IPS-NIHi11 (cell line): Measurements from ENCODE around the gene XRCC1.
"Not testable (repeated sequence)": the region's sequence is repeated elsewhere in the genome, so short reads cannot be mapped to it uniquely, and the experiment has no call there.

ENCODE experiments used
- DNase-seq: peaks from one replicate; pipeline ENCODE4 v3.0.0; 2012; ENCODE audit warnings: mixed read lengths, low spot score

Gene XRCC1

DNA sequence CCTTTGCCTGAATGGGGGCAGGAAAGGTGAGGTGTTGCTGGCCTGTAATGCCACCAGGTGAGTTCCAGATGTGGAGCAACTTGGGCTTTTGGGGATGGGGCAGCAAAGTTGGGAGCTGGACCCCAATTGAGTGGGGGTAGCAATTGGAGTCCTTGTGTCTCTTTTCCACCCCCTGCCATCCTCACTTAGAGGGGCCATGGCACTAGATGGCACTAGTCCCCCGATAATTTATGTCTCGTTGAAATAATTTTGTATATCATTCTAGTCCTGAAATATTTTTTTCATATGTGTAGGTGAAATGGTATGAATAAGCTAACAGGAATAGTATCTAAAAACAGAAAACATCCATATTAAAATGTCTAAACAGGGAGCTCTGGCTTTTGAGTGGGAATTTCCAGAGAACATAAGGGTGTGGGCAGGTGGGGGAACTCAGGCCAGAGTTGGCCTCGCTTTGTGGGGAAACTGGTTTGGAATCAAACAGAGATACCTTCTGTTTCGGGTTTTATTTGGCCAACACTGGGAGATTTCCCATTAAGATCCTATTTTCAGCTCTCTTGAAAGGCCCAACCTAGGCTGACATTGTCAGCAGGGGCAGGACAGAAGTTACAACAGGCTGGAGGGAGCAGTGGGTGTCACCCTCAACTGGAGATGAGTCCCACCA, 24.4 kb upstream of the XRCC1 start:
- DNase-seq = no peak

- DNase-seq = no peak
These were observed 23.3 kb upstream of the XRCC1 start for GRCh38 chr19:43598445-43599240.

DNA sequence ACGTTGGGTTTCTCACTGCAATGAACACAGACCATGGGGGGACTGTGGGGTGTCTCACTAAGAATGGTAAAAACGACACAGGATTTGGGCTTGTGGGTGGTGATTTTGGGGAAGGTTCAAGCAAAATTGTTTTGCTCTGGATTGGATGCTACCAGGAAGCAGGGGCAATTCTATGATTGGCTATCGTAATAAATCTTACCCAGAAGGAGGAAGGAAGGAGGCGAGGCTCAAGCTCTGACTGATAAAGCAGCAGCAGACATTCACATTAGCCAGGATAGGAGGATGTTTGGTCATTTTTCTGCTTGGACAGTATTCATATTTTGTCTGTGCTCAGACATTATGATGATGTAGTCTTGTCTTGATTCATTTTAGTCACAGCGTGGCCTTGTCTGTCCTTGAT, 22.5 kb upstream of the XRCC1 start:
- DNase-seq = no peak

- DNase-seq = no peak
These were observed 21.6 kb upstream of the XRCC1 start for GRCh38 chr19:43596842-43597461.

GRCh38 chr19:43595999-43596841, 20.9 kb upstream of the XRCC1 start, which contains the start of the genes IRGQ and ZNF576:
TSS of gene IRGQ (minus strand) at chr19:43596134. CDS start at chr19:43595338, 796 bp downstream.
TSS of gene ZNF576 (plus strand) at chr19:43596595. CDS start at chr19:43597109, 514 bp downstream.
- DNase-seq = peak; percentile 97

DNA sequence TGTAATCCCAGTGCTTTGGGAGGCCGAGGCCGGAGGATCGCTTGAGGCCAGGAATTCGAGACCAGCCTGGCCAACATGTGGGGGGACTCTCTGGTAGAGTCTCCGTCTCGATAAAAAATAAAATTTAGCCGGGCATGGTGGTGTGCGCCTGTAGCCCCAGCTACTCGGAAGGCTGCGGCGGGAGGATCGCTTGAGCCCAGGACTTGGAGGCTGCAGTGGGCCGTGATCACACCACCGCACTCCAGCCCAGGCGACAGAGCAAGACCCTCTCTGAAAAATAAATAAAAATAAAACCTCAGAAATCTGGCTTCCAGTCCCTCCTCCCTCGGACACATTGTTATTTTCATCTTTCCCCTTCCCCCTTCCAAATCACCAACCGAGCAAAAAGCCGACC, 20.3 kb upstream of the XRCC1 start:
- no peak for DNase-seq

DNA sequence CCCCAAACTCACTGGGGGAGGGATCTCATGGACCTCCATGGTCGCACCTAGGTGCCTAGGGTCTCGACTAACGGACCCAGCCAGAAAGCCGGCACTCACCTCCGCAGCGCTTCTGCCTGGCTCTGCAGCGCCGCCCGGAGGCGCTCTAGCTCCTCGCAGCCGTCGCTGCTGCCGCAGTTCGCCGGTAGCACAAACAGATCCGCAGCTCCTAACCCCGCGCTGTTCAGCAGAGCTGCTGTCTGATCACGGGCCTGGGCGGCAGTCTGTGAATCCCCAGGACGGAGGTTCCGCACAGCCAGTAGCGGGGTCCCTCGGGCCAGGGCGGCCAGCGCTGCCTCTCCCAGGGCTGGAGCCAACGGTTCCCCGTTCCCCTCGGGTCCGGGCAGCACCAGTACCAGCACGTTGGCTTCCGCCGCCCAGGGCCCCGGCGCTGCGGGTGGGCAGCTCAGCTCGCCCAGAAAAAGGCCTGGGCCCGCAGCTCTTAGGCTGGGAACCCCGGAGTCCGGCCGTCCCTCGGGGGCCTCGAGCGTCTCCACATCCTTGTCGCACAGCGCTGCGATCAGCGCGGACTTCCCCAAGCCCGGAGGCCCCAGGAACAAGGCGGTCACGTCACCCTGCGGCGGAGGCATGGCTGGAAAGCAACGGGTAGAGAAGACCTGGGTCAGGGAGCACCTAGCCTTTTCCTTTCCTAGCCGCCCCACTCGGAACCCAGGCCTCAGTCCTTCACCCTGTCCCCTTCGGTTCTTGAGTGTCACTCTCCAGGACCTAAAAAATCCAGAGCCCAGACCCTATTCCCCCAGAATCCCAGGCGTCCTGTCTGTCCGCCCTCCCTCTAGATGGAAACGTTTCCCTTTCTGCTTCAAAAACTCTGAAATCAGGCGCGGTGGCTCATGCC, 19.6 kb upstream of the XRCC1 start:
- DNase-seq = peak; percentile 76

- DNase-seq = no peak
These were observed 18.9 kb upstream of the XRCC1 start for GRCh38 chr19:43594081-43594697.

- no peak for DNase-seq
These were observed 17.5 kb upstream of the XRCC1 start for GRCh38 chr19:43592800-43593350.

DNA sequence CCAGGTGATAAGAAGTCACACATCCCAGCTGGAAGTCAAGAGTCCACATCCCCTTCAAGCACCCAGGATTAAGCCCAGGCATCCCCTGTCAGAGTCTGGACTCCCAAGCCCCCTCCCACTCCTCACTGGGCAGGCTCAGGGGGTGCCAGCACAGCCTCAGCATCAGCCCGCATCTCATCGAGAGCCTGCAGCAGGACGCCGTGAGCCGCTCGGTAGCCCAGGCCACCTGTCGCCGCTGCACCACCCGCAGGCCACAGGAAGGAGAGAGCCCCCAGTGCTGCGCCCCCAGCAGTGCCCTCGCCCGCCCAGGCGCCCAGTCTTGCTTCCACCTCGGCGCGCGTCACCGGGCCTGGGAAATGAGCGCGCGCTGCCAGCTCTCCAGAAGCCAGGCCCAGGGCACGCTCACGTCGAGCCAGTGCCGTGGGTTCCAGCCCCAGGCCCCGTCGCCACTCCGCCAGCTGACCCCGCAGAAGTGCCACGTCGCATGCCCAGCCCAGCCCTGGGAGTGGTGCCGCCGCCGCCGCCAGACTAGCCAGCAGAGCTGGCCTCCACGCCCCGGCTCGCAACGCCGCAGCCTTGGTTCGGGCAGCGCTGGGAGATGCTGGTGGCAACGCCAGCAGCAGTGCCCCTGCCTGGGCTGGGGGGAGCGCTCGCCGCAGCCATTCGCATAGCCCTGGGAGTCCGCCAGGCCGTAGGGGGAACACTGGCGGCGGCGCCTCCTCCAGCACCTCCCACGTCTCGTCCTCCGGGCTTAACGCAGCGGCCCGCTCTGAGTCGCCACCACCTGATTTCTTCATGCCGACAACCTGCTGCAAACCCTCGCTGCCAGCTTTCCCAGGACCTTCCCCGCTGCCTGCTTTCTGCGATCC, 16.8 kb upstream of the XRCC1 start:
- DNase-seq = no peak

DNA sequence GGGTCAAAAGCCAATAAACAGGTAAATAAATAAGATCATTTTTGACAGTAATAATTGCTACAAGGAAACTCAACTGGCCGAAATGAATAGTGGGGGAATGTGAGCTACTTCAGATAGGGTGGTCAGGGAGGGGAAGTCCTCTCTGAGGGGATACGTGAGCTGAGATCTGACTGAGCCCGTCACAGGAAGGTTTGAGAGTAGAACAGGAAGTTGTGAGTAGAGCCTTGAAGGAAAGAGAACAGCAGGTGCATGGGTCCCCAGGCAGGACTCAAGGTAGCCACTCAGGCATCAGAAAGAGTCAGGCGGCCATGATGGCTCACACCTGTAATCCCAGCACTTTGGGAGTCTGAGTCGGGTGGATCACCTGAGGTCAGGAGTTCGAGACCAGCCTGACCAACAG, 14.4 kb upstream of the XRCC1 start:
- no peak for DNase-seq

DNA sequence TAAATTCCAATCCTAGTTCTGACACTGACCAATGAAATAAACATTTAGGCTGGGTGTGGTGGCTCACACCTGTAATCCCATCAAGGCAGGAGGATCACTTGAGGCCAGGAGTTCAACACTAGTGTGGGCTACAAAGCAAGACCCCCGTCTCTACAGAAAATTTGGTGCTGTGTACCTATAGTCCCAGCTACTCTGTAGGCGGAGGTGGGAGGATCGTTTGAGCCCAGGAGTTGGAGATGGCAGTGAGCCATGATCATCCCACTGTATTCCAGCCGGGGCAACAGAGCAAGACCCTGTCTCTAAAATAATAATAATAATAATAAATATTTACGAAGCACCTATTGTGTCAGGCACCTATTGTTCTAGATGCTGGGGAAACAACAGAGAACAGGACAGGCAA, 13.9 kb upstream of the XRCC1 start:
- DNase-seq = no peak

GRCh38 chr19:43587029-43587428, 11.7 kb upstream of the XRCC1 start:
- DNase-seq = not testable (repeated sequence)

DNA sequence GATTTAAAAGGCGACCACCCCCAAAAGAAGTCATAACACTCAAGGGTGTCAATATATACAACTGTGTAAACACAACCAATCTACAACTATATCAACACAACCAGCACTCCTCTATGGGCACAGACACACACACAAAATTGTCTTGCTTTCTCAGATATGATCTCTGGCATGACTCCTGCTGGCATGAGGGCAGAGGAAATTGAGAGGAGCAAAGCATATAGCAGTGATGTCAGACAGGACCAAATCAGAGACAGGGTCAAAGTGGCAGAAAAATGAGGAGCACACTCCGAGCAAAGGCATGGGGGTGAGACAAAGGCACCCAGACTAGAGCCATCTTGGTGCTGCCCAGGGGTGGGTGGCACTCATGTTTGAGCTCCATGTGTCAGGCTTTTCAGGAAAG, 11.0 kb upstream of the XRCC1 start:
- no peak for DNase-seq

- no peak for DNase-seq
These were observed 9.2 kb upstream of the XRCC1 start for GRCh38 chr19:43584484-43584883.

DNA sequence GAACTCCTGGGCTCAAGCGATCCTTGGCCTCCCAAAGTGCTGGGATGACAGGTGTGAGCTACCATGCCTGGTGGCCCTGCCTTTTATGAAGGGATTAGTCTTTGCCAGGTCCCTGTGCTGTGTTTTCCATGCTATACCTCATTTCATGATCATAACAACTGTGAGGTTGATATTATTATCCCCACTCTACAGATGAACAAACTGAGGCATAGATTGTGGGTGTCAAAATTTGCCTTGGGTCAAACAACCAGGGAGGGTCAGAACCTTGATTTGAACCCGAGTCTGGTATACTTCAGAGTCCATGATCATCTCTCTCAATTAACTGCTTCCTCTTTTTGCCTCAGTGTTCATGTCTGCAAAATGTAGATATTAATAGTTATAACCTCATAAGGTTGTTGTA, 7.2 kb upstream of the XRCC1 start:
- DNase-seq = no peak

- no peak for DNase-seq
These were observed 6.1 kb upstream of the XRCC1 start for GRCh38 chr19:43581467-43581866.

DNA sequence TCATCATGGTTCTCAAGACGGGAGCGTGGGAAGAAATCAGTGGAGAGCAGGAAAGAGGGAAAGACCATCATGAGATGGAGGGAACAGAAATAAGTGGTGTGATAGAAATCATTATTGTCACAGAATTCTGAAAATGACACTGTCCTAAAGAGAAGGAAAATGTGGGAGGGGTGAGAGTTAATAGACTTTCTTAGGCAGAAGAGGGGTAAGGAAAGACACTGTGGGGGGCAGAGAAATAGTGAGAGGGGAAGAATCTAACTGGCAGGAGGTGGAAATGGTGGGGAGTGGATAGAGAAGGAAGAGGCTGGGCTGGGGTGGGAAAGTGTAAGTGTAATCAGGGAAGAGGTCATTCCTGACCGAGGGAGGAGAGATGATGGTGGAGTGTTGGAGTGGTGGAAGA, 3.5 kb upstream of the XRCC1 start:
- DNase-seq = no peak
